ENCODE results near the gene ALAD. TPM values are rescaled to one million over a fixed set of nuclear protein-coding genes. Genes with fewer than 3 reads are reported as not detected.

Gene ALAD
- total RNA-seq, 4 donors from 2014 or later: 23.5 to 50.0 (median 31.8) TPM

- TF ChIP-seq POLR2A (IDR thresholded peaks at IDR 0.05): peak in 1 of 2 donors; percentile 10
- TF ChIP-seq, protein P1, sequence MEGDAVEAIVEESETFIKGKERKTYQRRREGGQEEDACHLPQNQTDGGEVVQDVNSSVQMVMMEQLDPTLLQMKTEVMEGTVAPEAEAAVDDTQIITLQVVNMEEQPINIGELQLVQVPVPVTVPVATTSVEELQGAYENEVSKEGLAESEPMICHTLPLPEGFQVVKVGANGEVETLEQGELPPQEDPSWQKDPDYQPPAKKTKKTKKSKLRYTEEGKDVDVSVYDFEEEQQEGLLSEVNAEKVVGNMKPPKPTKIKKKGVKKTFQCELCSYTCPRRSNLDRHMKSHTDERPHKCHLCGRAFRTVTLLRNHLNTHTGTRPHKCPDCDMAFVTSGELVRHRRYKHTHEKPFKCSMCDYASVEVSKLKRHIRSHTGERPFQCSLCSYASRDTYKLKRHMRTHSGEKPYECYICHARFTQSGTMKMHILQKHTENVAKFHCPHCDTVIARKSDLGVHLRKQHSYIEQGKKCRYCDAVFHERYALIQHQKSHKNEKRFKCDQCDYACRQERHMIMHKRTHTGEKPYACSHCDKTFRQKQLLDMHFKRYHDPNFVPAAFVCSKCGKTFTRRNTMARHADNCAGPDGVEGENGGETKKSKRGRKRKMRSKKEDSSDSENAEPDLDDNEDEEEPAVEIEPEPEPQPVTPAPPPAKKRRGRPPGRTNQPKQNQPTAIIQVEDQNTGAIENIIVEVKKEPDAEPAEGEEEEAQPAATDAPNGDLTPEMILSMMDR (IDR thresholded peaks at IDR 0.05): no peak
- WGBS, 2 donors: 40 to 44% methylated on average over 5 of the region's 5 CpGs
- no peaks in the 10 kb centered on the region for H3K9me3 ChIP-seq
- H3K36me3 ChIP-seq: peaks cover 4 to 21% of the 10 kb centered on the region in 2 donors
- DNase-seq: peak; percentile 66 to 68
- peak overlapping the region; percentile 17 to 65 (median 31) for H3K27ac ChIP-seq
- intact Hi-C loops (cut with DNase I): no loop called here
- H3K4me1 ChIP-seq: peaks cover 20 to 35% of the 10 kb centered on the region in 2 donors
- H3K4me3 ChIP-seq (replicated peaks in 1 of 3): no peak overlapping the region
- H3K27me3 ChIP-seq: no peaks in the 10 kb centered on the region
Measured at GRCh38 chr9:113372059-113372458, 29.0 kb downstream of the ALAD start.

DNA sequence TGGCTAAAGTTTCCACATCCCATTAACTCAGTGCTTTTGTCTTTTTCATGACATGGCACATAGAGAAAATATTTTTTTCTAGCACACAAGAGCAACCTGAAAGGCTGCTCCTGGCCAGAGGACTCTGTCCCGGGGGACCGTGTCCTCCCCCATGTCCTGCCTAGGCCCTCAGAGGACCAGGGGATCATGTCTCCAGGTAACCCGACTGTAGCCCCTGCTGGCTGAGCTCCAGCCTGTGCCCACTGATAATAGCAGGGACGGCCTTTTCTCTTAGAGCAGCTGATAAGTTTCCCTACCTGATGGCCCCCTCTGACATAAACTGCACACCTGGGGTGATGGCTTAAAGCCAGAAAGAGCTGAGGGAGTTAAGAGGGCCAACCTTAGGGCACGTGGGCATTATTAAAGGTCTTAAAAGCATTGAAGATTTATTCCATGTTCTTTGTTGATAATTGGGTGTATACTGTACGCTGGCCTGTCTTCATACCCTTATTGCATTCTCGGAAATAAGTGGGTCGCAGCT, 30.2 kb downstream of the ALAD start:
- intact Hi-C loops (cut with DNase I): no loop called here

DNA sequence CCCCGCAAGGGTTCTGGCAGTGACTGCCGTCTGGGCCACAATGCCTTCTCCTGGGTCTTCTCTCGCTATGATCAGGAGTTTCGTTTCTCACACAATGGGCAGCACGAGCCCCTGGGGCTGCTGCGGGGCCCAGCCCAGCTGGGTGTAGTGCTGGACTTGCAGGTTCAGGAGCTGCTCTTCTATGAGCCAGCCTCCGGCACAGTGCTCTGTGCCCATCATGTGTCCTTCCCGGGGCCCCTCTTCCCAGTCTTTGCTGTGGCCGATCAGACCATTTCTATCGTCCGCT, 31.3 kb downstream of the ALAD start:
- H3K4me3 ChIP-seq (replicated peaks in 1 of 3): no peak overlapping the region
- no peak for DNase-seq
- WGBS, 2 donors: 83 to 91% methylated on average over 9 to 10 of the region's 11 CpGs
- H3K27ac ChIP-seq: no peak overlapping the region
- H3K27me3 ChIP-seq: no peaks in the 10 kb centered on the region
- no peaks in the 10 kb centered on the region for H3K9me3 ChIP-seq
- no peak for TF ChIP-seq POLR2A (IDR thresholded peaks at IDR 0.05)
- TF ChIP-seq, protein P1 (IDR thresholded peaks at IDR 0.05): no peak
- intact Hi-C loops (cut with DNase I): no loop called here
- peaks cover 16 to 24% of the 10 kb centered on the region in 2 donors for H3K4me1 ChIP-seq
- peaks cover 4 to 15% of the 10 kb centered on the region in 2 donors for H3K36me3 ChIP-seq

More for the DNA sequence above, 30.2 kb downstream of the ALAD start:
- no peaks in the 10 kb centered on the region for H3K27me3 ChIP-seq
- H3K36me3 ChIP-seq: peaks cover 4 to 21% of the 10 kb centered on the region in 2 donors
- H3K27ac ChIP-seq: peak overlapping the region; percentile 31 to 51 (median 48)
- H3K9me3 ChIP-seq: no peaks in the 10 kb centered on the region
- TF ChIP-seq, protein P1 (IDR thresholded peaks at IDR 0.05): no peak
- TF ChIP-seq POLR2A (IDR thresholded peaks at IDR 0.05): no peak
- no peak overlapping the region for H3K4me3 ChIP-seq (replicated peaks in 1 of 3)
- WGBS, 2 donors: 60 to 65% methylated on average over 8 of the region's 8 CpGs
- peaks cover 20 to 31% of the 10 kb centered on the region in 2 donors for H3K4me1 ChIP-seq
- no peak for DNase-seq

GRCh38 chr9:113368982-113369854, 31.9 kb downstream of the ALAD start:
- 80 to 84% methylated on average over 8 to 10 of the region's 13 CpGs for WGBS, 2 donors
- H3K9me3 ChIP-seq: no peaks in the 10 kb centered on the region
- DNase-seq: no peak
- no peak overlapping the region for H3K27ac ChIP-seq
- intact Hi-C loops (cut with DNase I): no loop called here
- H3K4me1 ChIP-seq: peaks cover 16 to 24% of the 10 kb centered on the region in 2 donors
- no peaks in the 10 kb centered on the region for H3K27me3 ChIP-seq
- H3K4me3 ChIP-seq (replicated peaks in 1 of 3): no peak overlapping the region
- TF ChIP-seq POLR2A (IDR thresholded peaks at IDR 0.05): no peak
- TF ChIP-seq, protein P1 (IDR thresholded peaks at IDR 0.05): no peak
- peaks cover 4 to 12% of the 10 kb centered on the region in 2 donors for H3K36me3 ChIP-seq
